CD4-positive, alpha-beta T cell treated with Interleukin-17A for 4 hours (primary cell): ENCODE results near the gene INCENP.

Experiments used
- DNase-seq: peaks from one replicate; pipeline ENCODE4 v3.0.0-alpha.2; 2020; ENCODE audit warnings: mixed read lengths

INCENP gene

DNA sequence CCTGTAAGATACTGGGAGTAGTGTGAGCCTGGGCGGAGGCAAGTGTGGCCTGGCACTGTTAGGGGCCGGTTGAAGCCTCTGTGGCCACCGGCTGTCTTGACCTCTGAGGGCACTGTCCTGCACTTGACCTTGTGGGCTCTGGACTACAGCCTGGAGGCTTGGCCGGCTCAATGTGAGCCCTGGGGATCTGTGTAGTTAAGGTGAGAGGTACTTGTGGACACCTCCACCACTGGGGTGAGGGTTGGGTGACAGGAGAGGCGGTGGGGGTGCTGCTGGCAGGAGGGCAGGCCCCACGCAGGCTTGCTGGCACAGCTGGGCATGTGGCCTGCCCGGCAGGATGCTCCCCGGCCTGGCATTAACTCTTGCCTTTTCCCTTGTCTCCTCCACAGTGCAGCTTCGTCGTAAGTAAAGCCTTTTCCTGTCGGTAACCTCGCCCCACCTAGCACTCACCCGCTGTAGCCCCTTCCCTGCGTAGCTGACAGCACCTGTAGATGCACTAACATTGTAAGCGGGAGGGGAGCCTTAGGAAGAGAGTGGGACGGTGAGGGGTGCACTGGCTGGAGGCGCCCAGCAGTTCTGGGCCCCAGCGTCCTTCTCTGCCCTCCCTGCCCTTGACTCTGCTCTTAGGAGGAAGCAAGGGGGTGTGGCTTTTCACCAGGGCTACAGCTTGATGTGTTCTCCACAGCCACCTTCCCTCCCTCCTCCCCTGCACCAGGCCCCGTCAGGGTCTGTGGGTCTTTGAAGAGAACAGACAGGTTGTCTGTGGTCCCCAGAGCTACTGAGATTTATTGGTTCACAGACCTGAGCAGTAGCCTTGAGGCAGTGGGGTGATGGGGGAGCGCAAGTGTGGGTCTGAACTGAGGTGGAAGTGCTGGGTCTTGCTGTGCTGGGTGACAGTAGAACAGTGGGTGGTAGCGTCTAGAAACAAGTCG, 17.6 kb downstream of the INCENP start:
- DNase-seq, result no peak

DNA sequence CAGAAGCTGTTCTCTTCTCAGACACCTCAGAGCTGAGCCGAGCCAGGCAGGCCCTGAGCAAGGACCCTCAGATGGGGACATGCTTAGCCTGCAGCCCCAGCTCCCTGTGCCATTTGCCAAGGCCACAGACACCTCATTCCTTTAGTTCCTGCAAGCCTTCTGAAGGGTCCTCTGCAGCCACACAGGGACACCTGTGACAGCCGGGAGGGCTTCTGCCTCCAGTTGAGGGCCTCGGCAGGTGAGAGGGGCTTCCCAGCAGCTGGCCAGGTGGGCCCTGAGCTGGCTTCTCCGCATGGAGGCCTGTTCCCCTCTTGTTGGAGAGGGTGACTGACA, 18.2 kb downstream of the INCENP start:
- DNase-seq, result no peak

DNA sequence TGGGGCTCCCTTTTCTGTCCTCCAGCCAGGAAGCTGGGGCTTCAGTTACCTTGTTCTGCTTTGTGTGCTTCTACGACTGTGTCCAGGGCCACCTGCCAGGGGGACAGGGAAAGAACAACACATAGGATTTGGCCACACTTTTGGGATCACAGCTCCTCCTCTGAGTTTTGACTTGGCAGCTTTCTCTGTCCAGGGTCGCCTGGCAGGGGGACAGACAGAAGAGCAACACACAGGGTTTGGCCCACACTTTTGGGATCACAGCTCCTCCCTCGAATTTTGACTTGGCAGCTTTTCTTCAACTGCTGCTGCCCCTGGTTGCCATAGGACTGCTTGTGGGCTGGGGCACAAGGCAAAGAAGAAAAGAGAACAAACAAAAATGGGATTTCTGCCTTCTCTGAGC, 19.1 kb downstream of the INCENP start:
- no peak for DNase-seq

DNA sequence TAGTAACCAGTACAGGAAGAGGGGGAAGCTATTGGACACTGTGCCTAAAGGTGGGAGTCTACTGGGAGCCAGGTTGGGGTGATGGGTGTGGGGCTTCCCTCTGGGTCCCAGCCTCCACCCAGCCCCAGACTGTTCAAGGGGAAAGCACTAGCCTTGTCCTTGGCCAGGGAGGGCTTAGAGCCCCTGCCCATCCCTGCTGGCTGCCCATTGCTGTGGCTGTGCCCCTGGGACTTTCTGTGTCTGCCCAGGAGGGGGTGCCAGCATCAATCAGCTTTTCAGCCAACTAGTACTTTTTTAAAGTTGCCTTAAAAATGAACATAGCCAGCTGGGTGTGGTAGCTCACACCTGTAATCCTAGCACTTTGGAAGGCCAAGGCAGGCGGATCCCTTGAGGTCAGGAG, 19.9 kb downstream of the INCENP start:
- DNase-seq, result no peak

DNA sequence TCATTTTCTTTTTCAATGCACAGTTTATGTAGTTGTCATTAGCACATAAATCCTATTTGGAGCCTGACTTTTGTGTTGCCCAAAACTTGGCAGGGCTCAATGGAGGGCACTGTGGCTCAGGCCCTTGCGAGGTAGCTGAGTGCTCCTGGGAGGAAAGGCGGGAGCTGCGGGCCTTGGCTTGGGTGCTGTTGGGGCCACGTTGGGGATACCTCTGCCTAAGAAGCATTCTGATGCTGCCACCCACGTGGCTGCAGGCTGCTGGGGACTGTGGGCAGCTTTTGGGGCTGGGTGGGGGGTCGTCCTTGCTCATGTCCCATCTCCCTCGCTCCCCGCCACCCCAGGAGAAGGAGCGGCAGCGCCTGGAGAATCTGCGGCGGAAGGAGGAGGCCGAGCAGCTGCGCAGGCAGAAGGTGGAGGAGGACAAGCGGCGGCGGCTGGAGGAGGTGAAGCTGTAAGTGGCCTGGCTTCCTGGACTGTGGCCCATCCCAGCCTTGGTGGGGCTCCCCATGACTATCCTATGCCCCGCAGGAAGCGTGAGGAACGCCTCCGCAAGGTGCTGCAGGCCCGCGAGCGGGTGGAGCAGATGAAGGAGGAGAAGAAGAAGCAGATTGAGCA, 20.9 kb downstream of the INCENP start:
- DNase-seq, result no peak

DNA sequence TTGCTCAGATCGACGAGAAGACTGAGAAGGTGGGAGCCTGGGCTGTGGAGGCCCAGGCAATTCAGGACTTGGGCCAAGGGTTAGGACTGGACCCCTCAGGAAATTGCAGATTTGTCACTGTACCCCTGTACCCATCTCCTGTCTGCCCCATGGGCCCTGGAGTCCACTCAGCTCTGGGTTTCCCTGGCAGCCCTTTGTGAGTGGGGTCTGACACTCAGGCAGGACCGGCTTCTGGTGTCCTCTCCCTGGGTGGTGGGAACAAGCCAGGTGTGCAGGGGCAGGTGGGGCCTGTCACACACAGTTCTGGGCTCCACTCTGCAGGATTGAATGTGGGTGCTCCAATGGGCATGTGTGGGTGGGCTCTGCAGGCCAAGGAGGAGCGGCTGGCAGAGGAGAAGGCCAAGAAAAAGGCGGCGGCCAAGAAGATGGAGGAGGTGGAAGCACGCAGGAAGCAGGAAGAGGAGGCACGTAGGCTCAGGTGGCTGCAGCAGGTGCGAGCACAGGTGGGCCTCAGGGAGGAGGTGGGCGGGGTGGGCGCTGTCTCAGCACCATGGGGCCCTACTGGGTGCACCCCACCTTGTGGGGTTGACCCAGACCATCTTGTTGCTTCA, 21.6 kb downstream of the INCENP start:
- no peak for DNase-seq

DNA sequence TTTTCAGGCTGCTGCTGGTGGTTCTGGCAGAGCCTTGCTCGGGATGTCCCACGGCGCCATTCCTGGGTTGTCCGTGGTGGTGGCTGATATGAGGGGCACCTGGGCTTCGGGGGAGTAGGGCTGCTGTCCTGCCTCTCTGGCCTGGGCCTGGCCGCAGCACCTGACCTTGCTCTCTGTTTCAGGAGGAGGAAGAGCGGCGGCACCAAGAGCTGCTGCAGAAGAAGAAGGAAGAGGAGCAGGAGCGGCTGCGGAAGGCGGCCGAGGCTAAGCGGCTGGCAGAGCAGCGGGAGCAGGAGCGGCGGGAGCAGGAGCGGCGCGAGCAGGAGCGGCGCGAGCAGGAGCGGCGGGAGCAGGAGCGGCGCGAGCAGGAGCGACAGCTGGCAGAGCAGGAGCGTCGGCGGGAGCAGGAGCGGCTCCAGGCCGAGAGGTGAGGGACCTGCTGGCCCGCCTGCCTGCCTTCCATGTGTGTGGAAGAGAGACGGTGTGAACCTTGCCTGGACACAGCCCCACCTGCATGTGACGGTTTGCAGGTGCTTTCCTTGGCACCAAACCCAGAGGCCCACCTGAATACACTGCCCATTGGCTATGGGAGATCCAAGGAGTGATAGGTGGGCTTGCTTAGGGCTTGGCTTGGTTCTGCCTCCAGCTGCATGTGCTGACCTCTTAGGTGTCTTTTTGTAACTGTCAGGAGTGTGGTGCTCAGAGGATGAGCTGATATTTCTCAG, 22.8 kb downstream of the INCENP start:
- DNase-seq, result no peak

DNA sequence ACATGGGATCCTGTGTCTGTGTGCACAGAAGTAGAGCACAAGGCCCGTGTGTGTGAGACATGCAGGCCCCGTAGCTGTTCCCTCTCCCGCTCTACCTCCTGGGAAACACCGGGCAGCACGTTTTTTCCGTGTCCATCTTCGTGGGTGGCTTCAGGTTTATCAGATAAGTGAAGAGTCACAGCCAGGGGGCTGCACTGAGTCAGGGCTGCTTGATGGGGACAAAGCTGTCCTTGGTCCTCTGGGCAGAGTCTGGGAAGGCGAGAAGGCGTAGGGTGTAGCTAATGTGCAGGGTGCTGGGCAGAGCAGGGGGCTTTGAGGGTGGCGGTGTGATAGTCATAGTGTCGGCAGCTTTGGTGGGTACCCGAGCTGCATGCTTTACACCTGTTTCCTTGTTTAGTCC, 23.7 kb downstream of the INCENP start:
- no peak for DNase-seq

DNA sequence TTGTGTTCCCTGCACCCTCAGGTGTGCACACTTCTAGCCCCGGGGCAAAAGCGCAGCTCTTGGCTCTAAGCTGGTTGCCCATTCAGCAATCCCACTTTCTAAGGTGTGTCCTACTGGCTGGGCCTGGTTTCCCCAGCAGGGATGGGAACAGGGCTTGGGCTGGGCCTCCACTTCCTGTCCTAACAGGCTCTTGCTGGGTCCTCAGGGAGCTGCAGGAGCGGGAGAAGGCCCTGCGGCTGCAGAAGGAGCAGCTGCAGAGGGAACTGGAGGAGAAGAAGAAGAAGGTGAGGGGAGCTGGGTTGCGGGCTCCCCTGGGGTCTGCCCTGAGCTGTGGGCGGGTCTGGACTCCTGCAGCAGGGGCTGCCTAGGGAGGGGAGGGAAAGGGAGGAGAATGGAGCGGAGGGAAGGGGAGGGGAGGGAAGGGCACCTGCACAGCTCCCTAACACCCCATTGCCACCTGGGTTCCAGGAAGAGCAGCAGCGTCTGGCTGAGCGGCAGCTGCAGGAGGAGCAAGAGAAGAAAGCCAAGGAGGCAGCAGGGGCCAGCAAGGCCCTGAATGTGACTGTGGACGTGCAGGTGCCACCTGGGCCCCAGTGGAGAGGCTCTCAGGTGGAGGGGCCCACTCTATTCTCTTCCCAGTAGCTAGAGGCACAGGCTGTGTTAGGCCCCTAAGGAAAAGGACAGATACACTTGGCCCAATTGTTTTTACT, 24.6 kb downstream of the INCENP start:
- DNase-seq, result no peak

DNA sequence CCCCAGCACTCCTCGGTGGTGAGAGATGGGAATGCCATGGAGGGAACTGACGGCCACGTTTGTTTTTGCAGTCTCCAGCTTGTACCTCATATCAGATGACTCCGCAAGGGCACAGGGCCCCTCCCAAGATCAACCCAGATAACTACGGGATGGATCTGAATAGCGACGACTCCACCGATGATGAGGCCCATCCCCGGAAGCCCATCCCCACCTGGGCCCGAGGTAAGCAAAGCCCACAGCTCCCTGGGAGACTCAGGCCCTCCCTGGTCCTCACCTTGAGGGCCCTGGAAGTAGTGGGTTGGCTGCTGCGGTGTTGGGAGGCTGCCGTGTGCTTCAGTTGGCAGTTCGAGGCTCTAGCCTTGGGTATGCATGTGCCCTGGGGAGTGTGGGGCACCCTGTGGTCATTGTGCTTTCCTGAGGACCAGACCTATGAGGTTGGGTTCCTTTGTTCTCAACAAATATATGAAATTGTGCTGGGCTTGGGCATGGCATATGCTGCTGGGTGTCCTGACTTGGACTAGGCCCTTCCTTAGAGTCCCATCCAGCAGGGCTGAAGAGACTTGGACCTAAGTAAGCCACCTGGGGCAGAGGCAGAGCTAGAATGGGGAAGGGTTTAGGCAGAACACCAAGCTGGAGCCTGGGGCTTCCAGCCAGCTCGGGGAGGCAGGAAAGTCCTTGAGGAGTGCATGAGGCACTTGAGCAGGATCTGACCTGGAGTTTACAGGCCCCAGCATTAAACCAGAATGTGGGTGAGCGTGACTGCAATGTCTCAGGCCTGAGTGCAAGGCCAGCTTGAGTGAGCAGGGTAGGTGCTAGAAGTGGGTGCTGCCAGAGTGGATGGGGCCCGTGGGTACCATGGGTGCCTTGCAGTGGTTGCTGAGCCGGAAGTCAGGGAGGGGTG, 26.4 kb downstream of the INCENP start:
- no peak for DNase-seq

DNA sequence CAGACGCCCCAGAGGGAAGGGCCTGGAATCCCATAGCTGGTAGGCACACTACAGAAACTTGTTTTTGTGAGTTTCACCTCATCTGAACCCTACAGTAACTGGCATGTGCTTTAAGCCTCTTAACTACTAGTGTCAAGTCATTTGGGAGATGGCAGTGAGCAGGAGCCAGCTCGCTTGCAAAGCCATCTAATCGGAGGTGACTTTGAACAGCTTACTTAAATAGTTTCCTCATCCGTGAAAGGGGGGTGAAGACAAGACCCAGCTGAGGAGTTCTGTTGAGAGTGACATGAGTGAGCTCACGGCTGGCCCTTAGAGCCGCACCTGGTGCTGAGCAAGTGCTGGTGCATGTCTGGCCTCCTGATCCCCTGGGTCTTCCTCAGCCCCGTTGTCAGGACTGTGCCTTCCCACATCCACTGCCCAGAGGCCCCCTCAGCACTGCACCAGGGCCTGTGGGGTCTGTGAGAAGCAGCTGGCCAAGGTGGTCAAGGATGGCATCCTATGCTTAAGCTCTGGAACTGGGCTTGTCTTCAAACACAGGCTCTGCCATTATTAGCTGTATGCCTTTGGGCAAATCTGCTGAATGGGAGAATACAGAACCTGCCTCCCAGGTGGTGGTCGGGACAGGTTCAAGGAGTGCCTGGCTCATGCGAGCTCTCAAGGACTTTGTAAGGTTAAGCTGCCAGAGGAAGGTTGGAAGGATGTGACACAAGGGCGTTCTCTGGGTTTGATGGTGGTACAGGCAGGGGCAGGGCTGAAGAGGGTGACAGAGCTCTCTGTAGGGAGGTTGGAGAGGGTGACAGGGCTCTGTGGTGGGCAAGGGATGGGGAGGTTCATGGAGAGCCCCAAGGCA, 27.3 kb downstream of the INCENP start:
- DNase-seq, result no peak

DNA sequence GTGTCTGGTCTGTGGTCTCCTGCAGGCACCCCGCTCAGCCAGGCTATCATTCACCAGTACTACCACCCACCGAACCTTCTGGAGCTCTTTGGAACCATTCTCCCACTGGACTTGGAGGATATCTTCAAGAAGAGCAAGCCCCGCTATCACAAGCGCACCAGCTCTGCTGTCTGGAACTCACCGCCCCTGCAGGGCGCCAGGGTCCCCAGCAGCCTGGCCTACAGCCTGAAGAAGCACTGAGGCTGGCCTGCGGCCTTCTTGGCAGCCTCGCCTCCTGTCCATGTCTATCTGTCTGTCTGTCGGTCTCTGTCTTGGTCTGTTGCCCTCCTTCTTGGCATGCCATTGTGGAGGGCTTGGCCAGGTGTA, 27.9 kb downstream of the INCENP start:
- DNase-seq, result no peak

DNA sequence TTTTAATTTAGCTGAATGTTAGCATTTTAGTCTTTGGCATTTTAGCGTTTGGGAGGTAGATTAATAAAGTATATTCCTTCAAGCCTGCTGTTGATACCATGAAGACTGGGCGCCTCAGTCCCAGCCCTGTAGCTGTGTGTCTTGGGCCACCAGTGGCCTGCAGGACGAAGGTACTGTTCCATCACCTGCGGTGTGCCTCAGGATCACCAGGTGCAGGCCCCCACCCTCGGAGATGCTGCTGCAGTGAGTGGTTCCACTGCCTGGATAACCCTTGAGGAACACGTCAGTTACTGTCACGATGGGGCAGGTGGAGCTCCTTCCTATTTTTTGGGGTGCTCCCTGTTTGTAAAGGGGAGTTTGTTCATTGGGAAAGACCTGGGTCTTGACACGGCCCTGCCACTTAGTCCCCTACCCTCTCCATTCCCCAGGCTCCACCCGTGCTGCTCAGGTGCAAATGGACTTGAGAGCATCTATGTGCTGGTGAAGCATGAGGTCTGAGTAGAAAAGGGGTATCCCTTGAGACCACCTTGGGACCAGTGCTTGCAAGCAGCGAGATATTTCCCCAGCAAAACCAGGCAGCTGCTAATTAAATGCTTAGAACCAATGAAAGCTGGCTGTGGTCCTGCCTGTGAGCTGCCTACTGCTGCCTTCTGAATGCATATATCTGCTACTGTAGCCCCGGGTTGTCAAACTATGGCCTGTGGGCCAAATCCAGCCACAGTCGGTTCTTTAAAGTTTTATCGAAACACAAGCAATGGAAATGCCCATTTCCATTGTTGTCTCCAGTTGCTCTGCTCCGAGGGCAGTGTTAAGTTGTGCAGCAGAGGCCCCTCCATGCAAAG, 28.7 kb downstream of the INCENP start:
- no peak for DNase-seq

DNA sequence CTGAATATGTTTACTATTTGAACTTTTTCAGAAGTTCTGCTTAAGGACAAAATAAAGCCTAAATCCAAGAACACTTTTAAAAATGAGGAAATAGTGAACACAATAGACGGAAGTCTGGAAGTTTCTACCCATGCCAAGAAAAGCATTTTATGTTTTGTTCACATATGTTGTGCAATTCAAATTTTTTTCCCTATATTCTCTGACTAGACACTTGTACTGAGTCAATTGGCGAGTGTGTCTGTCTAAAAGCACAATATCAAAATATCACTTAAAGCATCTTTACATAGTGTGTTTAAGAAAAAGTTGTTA, 29.2 kb downstream of the INCENP start:
- DNase-seq, result no peak

DNA sequence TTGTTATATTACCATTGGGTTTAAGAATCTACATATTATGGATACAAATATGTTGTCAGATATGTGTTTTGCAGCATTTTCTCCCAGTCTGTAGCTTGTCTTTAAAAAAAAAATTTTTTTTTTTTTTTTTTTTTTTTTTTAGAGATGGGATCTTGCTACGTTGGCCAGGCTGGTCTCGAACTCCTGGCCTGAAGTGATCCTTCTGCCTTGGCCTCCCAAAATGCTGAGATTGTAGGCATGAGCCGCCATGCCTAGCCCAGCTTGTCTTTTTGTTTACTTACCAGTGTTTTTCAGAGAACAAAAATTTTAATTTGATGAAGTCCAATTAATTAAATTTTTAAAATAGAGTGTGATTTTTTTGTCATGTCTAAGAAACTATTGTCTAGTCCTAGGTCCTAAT, 29.8 kb downstream of the INCENP start:
- DNase-seq, result no peak

DNA sequence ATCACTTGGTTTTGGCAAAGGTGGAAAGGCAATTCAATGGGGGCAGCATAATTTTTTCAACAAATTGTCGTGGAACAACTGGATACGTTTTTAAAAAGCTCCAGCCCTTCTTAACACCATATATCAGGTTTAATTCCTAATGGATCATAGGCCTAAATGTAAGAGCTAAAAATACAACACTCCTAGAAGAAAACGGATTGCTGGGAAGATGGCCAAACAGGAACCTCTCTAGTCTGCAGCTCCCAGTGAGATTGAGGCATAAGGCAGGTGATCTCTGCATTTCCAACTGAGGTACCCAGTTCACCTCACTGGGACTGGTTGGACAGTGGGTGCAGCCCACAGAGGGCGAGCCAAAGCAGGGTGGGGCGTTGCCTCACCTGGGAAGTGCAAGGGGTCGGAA, 33.8 kb downstream of the INCENP start:
- DNase-seq, result no peak

DNA sequence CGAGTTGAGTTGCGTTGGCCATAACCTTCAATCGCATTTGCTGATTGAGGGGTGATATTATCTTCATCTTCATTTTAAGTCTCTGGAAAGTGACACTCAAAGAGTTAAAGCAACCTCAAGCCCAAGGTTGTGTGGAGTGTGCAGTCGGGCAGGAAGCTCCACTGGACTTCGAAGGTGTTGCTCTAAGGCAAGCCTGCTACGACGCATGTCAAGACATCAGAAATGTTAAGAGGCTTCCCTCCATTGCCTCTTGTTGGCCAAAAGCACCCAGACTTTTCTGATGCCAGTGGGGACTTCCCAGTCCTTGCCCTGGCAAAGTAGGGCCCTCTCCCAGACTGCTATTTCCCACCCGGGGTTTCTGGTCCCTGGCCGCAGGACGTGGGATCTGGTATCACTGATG, 42.6 kb downstream of the INCENP start:
- DNase-seq, result no peak

DNA sequence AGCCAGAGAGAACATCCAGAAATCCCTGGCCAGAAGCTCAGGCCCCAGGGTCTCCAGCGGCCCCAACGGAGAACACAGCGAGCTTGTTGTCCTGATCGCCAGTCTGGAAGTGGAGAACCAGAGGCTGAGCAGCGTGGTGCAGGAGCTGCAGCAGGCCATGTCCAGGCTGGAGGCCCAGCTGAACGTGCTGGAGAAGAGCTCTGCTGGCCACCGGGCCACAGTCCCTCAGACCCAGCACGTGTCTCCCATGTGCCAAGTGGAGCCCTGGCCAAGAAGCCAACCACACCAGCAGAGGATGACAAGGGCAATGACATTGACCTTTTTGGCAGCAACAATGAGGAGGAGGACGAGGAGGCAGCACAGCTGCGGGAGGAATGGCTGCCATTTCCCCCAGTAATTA, 45.6 kb downstream of the INCENP start:
- no peak for DNase-seq

DNA sequence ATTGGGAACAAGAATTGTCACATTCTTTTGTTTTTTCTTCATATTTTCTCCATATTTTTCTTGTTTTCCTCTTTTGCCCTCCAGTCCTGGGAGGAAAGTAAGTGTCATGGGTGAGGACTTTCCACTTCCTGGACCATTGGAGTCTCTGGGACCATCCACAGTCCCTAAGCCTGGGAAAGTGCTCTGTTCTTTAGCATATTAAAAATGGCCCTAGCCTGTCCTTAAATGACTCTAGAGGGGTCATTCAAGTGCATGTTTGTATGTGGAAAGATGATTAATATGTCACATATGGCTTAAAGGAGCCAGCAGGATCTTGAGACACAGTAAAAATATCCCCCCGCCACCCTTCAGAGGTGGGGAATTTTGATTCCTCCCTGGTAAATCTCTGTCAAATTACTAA, 46.1 kb downstream of the INCENP start:
- DNase-seq, result no peak

DNA sequence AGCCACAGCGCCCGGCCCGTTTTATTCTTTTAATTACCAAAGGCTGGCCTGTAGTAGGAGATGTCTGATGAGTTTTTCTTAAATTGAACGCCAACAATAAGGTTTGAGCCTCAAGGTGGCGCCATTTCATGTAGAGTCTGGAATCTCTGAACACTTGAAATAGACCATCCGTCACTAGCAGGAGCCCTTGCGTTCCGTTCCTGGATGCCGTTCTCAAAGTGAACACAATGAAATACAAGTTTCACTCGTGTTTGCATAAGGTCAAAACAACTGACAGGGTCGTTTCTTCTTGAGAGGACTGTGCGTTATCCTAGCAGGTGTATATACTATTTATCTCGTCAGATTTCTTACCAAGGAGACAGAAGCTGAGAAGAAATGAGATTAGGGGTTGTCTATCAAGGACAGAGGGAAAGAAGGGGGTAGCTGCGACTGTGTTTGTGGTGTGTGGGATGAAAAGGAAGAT, 47.5 kb downstream of the INCENP start:
- DNase-seq, result peak; percentile 78
